Gastroesophageal sphincter (tissue), 3 donors: ENCODE data around the gene TMEM51.

Experiments
- EP300 ChIP-seq: sonication (generic); formaldehyde crosslinking; IDR thresholded peaks from one replicate; pipeline ENCODE4 v1.6.1; 2017; ENCODE audit warnings: antibody characterized with exemption, mild to moderate bottlenecking
- POLR2A ChIP-seq, 2 donors: fragments of 450-650 bp; IDR thresholded peaks; one replicate each; pipeline ENCODE4 v1.6.1; 2017; ENCODE audit warnings: antibody characterized with exemption in 2 of 2, mild to moderate bottlenecking in 2 of 2, moderate library complexity in 1 of 2
- POLR2AphosphoS5 ChIP-seq: sonication (generic); formaldehyde crosslinking; IDR thresholded peaks from one replicate; pipeline ENCODE4 v1.6.1; 2017; ENCODE audit warnings: antibody characterized with exemption
- TF ChIP-seq, protein P1 (sequence below), 4 experiments: fragments of 200-600 bp in 2 of 4; fragments of 450-650 bp in 2 of 4; sonication (generic) in 1 of 4; IDR thresholded peaks; one replicate each; pipeline ENCODE4 v1.5.1; 2017 to 2019; ENCODE audit warnings: antibody characterized with exemption in 4 of 4, mild to moderate bottlenecking in 2 of 4, moderate library complexity in 2 of 4

DNA sequence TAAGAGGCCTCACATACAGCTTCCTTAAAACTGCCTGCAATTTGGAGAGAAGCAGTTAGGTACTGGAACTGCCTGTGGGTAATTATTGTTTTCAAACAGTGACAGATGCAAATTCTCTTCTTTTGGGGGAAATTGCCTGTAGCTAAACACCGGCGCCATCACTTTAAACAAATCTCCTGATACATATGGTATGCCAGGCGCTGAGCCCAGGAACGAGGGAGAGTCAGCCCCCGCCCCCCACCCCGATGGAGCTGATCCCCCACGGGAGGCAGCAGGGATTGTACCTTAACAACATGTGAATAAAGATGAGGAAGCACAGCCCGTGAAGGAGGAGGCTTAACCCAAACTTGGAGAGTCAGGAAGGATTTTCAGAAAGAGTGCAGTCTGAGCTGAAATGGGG is 7.1 kb downstream of the TMEM51 start:
- TF ChIP-seq, protein P1, sequence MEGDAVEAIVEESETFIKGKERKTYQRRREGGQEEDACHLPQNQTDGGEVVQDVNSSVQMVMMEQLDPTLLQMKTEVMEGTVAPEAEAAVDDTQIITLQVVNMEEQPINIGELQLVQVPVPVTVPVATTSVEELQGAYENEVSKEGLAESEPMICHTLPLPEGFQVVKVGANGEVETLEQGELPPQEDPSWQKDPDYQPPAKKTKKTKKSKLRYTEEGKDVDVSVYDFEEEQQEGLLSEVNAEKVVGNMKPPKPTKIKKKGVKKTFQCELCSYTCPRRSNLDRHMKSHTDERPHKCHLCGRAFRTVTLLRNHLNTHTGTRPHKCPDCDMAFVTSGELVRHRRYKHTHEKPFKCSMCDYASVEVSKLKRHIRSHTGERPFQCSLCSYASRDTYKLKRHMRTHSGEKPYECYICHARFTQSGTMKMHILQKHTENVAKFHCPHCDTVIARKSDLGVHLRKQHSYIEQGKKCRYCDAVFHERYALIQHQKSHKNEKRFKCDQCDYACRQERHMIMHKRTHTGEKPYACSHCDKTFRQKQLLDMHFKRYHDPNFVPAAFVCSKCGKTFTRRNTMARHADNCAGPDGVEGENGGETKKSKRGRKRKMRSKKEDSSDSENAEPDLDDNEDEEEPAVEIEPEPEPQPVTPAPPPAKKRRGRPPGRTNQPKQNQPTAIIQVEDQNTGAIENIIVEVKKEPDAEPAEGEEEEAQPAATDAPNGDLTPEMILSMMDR (IDR thresholded peaks at IDR 0.05), result no peak
- TF ChIP-seq EP300, result no peak
- TF ChIP-seq POLR2A (IDR thresholded peaks at IDR 0.05), result no peak
- no peak for TF ChIP-seq POLR2AphosphoS5
